GM21526 (cell line): Measurements from ENCODE around the gene TGM4.
A peak's percentile ranks its signal among the peaks of the same experiment; 100 is the strongest.
"Not testable (repeated sequence)": the region's sequence is repeated elsewhere in the genome, so short reads cannot be mapped to it uniquely, and the experiment has no call there.

Experiments used
- ATAC-seq: cut with Tn5 transposase; IDR thresholded peaks from one replicate; pipeline ENCODE4 v1.9.1; 2021; ENCODE audit warnings: moderate library complexity; ENCODE audit not compliant: unreplicated experiment, low FRiP score

Gene TGM4

DNA sequence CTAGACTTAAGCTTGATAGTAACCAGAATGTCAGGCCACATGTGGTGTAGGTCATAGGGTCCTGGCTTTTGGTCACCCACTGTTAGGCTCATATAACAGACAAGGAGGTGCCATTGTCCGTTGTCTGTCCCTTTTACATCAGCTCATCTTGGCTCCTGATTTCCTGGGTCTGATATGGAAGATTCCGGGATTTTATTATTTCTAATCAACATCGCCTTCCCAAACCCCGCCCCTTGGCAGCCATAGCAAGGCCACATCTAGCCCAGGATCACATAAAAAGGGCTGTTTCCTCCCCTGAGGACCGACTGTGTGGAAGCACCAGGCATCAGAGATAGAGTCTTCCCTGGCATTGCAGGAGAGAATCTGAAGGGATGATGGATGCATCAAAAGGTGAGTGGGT lies at the start of gene TGM4:
Gene TGM4 (plus strand): TSS at position 301 of the 400 bp plus-strand sequence. CDS start 71 bp downstream, at position 372.
- no peak for ATAC-seq

DNA sequence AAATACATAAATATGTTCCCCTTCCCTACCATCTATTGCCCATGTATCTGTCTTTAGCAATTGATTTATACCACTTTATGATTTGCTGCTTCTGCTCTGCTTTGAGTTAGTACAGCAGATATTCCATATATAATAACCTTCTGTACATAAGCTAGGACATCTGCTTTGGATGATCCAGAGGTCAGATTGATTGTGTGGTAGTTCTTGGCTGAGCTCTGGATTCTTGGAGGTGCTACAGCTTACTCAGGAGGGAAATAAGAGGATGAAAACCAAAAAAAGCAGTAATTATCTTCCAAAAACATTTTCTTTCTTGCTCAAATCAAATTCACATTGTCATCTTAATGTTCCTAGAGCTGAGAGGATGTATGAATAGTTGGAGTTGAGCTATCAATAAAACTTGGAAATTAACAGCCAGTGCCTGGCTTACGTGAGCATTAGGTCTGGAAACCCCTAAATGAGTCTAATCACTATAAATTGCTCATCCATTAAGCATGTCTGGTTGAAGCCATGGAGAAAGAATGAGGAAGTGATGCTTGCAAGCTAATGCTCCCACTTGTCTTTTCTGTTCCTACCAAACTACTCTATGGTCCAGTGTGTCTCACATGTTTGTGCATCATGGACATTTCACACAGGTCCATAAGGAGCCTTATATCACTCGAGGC lies 49.0 kb upstream of the TGM4 start:
- ATAC-seq = no peak

DNA sequence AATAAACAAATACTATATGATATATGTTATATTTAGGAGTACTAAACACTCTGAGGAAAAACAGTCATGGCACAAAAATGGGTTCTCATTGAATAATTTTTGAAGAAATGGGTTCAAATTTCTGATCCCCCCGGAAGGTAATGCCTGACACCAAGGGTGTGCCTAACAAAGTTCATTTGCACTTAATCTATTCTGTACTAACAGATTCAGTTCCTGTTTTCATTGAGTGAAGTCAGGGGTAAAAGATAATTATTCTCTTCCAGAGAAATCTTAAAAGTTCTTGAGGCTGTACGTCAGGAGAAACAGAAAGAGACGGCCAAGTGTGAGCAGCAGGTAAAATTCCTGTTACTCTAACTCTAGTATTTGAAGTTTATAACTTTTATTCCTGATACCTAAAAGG lies 47.2 kb upstream of the TGM4 start:
- ATAC-seq = no peak

DNA sequence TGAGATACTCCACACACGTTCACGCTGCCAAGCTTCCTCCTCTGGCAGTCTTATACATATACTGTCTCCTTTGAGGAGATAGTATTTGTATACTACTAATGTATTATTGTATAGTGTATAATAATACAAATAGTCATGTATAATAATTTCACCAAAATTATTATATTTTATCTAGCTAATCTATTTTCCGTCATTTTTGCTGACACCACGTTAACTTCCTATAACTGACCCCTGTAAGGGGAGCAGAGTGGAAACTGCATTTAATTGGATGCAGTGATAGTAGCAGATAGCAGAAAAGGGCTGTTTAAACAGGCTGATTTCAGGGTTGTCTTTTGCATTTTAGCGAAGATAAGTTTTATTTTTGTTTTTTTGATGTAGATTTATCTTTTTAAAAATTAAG lies 43.2 kb upstream of the TGM4 start:
- ATAC-seq = no peak

DNA sequence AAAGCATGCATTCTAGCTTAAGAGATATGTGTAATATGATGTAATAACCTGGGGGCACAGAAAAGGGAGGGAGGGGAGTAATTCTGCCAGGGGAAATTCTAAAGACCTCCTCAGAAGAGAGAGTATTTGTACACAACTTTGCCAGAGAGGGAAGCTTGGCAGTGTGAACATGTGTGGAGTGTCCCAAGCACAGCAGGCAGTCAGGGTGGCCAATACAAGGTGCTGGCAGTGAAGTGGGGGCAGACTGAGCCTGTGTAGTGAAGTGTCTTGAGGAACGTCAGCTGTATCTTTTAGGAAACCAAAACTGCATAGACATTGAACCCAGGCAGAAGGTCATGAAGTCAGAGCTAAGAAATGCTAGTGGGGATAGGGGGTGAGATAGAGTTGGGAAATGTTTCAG lies 42.4 kb upstream of the TGM4 start:
- ATAC-seq = no peak

DNA sequence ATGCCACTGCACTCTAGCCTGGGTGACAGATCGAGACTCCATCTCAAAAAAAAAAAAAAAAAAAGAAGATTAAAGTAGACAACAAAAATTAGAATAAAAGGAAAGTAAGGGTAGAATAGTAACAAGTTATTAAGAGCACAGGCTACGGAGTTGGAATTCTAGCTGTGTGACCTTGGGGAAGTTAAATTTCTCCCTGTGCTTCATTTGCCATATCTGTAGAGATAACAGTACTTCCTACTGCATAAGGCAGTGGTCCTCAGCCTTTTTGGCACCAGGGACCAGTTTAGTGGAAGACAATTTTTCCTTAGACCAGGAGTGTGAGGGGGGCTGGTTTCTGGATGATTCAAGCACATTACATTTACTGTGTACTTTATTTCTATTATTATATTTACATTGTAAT lies 41.4 kb upstream of the TGM4 start:
- ATAC-seq = no peak

DNA sequence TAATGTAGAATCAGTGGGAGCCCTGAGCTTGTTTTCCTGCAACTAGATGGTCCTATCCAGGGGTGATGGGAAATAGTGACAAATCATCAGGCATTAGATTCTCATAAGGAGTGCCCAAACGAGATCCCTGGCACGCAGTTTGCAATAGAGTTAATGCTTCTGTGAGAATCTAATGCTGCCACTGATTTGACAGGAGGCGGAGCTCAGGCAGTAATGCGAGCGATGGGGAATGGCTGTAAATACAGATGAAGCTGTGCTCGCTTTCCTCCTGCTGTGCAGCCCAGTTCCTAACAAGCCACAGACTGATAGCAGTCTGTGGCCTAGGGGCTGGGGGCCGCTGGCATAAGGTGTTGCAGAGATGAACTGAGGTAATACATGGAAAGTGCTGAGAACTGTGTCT lies 41.0 kb upstream of the TGM4 start:
- no peak for ATAC-seq

DNA sequence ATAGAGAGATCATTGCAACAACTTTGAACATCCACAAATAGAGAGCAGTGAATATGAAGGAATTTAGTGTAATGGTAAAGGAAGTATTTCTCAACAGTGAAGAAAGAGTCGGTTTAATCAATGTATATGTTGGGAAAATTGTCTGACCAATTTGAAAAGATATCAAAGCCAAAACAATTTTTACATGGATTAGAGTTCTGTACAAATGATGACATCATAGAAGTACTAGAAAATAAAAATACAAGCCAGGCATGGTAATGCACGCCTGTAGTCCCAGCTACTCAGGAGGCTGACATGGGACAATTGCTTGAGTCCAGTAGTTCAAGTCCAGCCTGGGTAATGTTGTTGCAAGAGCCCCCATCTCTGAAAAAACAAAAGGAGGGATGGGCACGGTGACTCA lies 38.7 kb upstream of the TGM4 start:
- ATAC-seq = no peak

DNA sequence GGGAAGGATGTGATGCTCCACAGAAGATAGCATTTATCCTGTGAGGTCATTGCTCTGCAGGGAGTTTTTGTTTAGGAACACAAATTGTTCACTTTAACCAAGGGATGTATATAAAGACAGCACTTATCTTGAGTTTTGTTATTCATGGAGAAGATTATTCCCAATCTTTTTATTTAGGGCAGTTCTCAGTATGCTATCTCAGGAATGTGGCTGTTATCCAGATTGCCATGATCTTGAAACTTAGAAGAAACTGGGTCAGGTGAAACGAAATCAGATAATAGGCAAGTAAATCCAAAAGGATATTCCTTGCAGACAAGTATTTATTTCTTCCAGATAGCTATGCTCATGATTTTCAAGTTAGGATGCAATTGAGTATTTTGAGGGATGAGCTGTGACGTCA lies 32.0 kb upstream of the TGM4 start:
- ATAC-seq = no peak

DNA sequence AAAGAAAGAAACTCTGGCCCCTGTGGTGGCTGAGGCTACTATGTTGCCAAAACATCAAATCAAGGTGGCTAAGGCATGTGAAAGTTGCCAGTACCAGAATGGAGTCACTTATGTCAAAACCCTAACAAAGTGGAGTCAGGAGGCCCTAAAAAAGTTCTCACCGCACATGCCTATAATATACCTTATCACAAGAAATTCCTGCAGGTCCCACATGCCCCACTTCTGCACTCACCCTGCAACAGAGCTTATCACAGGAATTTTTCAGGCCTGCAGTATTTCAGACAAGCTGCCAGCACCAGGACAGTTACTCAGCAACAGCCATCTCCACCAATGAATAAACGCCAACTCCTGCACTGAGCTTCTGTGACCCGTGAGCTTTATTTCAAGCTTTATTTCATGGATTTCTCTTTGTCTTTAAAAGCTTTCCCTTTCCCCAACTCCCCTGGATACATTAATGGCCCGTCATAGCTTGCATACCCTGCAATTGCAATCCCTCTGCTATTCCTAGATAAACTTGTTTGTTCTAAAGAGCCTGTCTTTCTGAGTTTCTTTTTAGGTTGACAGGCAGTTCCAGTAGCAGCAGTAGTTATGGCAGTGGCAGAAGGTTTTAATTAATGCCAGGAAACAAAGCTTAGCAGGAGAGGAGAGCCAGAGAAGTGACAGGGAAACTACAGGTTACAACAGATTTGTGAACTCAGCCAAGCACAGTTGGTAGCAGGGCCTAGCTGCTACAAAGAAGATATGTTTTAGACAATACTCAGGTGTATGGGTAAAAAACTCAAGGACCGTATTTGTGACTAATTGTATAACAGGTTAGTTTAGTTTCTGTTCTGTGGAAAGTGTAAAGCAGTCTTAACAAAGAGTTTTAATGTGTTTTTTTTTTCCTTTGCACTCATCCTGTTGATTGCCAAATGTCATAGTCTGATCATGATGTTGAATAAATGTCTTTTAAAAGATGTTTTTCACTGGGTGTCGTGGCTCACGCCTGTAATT lies 28.6 kb upstream of the TGM4 start:
- ATAC-seq = no peak

DNA sequence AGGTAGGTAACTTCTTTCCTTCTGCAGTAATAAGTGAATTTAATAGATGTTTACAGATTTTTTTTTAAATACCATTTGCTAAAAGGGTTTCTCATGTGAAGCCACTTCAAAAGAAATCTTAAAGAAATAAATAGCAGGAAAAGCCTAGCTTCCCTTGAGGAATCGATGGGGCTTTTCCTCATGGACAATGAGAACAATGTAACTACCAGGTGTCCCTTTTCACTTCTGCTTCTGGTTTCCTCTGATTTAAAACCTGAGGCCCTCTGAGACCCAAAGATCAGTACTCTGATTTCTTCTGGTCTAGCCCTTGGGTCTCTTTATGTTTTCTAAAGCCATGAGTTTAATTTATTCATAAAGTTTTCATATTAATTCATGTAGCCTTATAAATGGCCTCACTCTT lies 25.8 kb upstream of the TGM4 start:
- ATAC-seq = no peak

DNA sequence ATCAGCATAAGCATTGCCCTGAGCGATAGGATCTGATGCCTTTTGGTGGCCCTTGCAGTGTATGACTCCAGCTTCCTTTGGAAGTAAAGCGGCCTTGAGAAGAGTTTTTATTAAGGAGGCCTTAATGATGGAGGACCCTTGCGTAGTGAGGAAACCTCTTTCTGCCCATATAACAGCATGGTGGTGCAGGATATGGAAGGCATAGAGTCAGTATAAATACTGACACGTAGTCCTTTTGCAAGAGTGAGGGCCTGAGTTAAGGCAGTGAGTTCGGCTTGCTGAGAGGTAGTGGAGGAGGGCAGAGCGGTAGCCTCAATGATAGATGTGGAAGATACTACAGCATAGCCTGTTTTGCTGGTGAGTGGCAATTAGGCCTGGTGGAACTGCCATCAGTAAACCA lies 17.7 kb upstream of the TGM4 start:
- ATAC-seq = not testable (repeated sequence)

DNA sequence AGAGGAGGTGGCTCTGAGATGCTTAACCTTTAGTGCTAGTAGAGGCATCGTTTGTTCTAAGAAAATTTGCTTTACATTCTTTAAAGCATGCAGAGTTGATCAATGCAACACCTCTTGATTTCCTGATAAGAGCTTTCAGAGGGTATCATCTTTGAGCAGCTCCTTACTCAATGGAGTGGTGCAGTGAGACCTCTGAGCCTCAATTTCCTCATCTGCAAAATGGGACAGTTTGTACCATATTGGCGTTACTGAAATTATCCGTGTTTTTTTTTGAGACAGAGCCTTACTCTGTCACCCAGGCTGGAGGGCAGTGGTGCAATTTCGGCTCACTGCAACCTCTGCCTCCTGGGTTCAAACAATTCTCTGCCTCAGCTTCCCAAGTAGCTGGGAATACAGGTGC lies 14.3 kb upstream of the TGM4 start:
- no peak for ATAC-seq

DNA sequence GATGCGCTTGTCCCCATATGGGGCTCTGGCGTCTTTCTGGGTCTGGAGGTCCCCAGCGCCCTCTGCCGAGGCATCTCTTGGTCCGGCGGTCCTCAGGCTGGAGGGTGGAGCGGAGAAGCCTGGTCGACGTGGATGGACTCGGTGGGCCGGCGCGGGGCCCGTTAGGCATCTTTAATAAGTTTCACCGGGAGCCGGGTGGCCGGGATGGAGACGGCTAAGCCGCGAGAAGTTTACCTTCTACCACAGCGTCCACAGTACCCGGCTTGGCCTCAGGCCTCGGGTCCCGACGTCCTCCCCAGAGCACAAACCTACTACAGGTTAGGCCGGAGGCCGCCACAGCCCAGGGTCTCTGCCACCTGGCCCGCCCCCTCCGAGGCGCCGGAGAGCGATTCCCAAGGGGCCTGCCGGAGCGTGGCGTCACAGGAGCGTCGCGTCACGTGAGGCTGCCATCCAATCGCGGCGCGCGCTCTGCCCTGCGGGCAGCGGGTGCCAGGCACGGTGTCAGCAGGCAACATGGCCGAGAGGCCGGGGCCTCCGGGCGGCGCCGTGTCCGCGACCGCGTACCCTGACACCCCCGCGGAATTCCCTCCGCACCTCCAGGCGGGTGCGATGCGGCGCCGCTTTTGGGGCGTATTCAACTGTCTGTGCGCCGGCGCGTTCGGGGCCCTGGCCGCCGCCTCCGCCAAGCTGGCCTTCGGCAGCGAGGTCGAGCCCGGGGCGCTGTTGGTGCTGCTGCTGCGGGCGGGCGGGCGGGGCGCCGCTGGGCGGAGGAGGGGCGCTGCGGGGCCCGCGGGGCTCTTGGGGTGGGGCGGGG lies 12.8 kb upstream of the TGM4 start, which contains the start of gene TMEM42:
Gene TMEM42 (plus strand): TSS at position 501 of the 814 bp plus-strand sequence. CDS start 13 bp downstream, at position 514.
- ATAC-seq = peak; percentile 94

DNA sequence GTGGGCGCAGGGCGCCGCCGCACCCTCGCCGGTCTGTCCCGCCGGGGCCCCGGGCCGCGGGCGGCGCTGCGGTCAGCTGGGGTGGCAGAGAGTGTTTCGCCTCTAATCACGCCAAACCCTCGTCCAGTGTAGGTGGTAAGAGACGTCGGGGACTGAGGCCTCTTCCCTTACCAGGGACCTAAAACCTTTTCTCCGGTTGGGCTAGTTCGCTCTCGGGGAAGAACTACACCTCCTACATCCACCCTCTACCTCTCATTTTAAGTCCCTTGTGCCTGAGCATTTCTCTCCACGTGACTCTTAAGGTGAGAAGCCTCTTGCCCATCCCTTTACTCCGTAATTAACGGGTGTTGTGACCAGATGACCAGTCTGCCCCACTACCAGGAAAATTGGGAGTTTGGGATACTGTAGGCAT lies 12.2 kb upstream of the TGM4 start:
- ATAC-seq = peak; percentile 23

DNA sequence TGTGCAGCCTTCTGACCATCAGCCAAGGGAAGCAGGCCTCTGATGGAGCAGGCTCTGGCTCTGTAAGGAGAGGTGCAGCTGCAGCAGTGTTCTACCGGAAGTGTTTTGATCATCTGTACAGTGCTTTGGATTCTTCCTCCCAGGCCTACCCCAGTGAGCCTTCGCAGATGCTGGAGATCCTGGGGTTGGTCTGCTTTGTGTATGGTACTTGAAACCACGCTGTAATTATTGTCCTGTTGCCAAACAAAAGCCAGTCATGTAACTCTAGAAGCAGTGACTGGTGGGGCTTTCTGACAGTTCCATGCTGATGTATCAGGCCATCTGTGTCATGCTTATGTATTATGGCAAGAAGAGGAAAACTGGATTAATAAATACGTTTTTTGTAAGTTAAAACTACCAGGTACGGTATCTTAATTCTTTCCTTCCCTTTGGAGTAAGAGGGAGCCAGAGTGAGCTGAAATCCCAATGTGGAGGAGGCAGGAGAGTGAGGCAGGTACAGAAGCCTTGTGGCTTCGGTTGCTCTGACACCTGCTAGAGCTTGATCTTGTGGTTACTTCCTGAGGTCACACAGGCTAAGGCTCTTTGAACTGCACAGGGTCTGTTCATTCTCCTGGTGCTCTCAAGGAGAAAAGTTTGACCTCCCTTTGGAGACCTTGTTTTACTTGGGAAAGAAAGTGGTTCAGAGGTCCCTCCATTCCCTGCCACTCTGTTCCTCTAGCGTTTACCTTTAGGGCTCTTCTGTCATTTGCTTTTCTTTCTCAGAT lies 9.0 kb upstream of the TGM4 start:
- ATAC-seq = no peak

DNA sequence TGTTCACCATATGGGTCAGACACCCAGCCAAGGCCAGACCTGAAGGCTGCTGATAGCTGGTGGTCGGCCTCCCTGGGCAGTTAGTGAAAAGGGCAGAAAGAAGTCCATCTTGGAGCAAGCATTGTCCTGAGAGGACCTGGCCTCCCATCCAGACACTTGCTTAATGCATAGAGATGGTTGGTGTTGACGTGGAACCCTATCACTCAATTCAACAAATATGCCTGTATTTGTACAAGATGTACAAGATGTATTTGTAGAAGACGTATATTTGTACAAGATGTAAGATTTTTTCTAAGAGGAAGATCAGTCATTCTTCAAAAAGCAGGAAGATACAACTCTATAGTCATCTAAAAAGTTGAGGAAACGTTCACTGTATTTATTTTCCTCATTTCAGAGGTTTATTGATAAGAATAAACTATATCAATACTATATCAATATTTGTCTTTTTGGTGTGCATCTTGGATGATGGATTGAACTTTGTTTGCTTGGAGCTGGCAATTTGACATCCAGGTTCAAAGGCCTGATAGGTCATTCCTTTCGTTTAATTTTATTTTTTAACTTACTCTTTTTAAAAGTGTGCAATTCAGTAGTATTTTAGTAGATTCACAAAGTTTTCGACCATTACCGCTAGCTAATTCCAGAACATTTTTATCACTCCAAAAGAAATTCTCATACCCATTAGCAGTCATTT lies 6.8 kb upstream of the TGM4 start:
- no peak for ATAC-seq

DNA sequence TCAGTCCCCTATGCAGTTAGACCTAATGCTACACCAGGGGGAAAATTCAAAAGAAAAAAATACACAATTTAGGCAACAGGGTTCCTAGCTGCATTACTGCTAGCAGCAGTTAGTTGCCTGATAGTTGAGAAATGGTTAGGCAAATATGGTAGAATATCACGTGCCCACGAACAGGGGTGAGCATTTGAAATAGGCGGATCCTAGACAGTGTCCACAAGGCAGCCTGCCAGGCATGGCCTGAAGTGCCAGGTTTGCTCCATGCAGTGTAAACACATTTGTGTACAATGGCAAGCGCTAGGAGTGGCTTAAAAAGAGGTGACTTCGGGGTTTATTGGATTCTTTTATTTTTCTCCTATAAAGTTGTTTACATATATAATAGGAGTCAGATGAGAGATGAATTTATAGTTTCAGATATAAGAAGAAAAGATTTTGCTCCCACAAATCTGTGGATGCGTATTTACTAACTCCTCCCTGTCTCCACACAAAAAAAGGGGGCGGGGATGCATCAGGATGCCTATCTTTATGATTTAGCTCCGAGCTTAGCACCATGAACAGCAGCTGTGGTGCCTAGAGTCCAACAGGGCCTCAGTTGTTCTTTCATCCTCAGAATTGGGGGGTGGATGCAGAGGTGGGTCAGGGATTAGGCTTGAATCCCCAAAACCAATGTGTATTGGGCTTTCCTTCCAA lies 3.9 kb upstream of the TGM4 start:
- ATAC-seq = no peak

DNA sequence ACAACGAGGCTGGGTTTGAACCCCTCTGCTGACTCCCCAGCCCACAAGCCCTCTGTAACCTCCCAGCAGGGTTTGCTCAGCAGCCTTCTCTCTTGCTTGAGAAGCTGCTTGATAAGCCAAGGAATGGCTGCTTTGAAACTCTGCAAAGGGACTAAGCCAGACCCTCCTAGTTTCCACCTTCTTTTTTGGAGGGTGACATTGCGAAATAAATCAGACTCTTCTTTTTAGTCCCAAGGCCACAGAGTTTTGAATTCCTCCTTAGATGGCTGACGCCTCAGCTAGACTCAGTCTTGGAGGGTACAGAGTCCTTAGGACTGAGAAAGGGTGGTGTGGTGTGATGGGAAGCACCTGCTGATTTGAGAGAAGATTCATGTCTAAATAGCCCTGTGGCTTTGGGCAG lies 1.2 kb downstream of the TGM4 start:
- no peak for ATAC-seq
